Peyer's patch (tissue), 4 donors: ENCODE data around the gene RSL1D1. TPM values are rescaled to one million over a fixed set of nuclear protein-coding genes. Genes with fewer than 3 reads are reported as not detected.

Source experiments
- DNase-seq, 3 donors: peaks; one replicate each; pipeline ENCODE4 v3.0.0-alpha.2; 2017 to 2019
- H3K27ac ChIP-seq, 4 donors: fragments of 200-600 bp; sonication (generic); one replicate each; pipeline ENCODE4 v1.5.1; 2016 to 2019
- H3K27me3 ChIP-seq, 2 donors: fragments of 200-600 bp; sonication (generic); one replicate each; pipeline ENCODE4 v1.5.1; 2019
- H3K36me3 ChIP-seq, 3 donors: fragments of 200-600 bp; sonication (generic); one replicate each; pipeline ENCODE4 v1.5.1; 2016 to 2019
- H3K4me1 ChIP-seq, 4 donors: fragments of 200-600 bp; sonication (generic); one replicate each; pipeline ENCODE4 v1.5.1; 2016 to 2019
- H3K4me3 ChIP-seq, 4 donors: fragments of 200-600 bp; sonication (generic); 1 replicate in 3 of 4; 2 replicates in 1 of 4; pipeline ENCODE4 v1.5.1; 2016 to 2019; ENCODE audit warnings: mild to moderate bottlenecking in 1 of 4
- H3K9me3 ChIP-seq, 4 donors: fragments of 200-600 bp; sonication (generic); one replicate each; pipeline ENCODE4 v1.5.1; 2016 to 2019; ENCODE audit warnings: mild to moderate bottlenecking in 1 of 4
- POLR2A ChIP-seq, 2 donors: fragments of 450-650 bp; IDR thresholded peaks; one replicate each; pipeline ENCODE4 v1.5.1; 2017; ENCODE audit warnings: antibody characterized with exemption in 2 of 2, mild to moderate bottlenecking in 2 of 2, moderate library complexity in 2 of 2
- total RNA-seq, 4 donors: library from RNA; depleted of rRNA; stranded (reverse); fragments of >200 nt; gene quantifications; one replicate each; pipeline ENCODE4 v1.1.0, GENCODE V29; 2016
- TF ChIP-seq, protein P1 (sequence below), 6 experiments: fragments of 450-650 bp in 4 of 6; fragments of 200-600 bp in 2 of 6; sonication (generic) in 1 of 6; IDR thresholded peaks; one replicate each; pipeline ENCODE4 v1.5.1; 2017 to 2019; ENCODE audit warnings: antibody characterized with exemption in 6 of 6, mild to moderate bottlenecking in 3 of 6, moderate library complexity in 1 of 6

RSL1D1 gene
- total RNA-seq, 4 donors from 2014 or later, result 45.2 to 83.2 (median 54.3) TPM

DNA sequence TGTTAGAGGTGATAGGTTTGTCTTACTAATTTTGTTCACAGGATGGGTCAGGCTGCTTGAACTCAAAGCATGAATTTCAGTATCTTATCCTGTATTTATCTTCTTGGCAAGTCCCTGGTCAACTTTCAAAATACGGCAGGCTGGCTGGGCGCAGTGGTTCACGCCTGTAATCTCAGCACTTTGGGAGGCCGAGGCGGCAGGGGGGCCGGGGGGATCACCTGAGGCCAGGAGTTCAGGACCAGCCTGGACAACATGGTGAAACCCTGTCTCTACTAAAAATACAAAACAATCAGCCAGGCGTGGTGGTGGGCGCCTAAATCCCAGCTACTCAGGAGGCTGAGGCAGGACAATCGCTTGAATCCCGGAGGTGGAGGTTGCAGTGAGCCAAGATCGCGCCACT lies 25.0 kb upstream of the RSL1D1 start:
- no peaks in the 10 kb centered on the region for H3K4me1 ChIP-seq
- no peak overlapping the region for H3K4me3 ChIP-seq
- no peak for TF ChIP-seq POLR2A (IDR thresholded peaks at IDR 0.05)
- TF ChIP-seq, protein P1, sequence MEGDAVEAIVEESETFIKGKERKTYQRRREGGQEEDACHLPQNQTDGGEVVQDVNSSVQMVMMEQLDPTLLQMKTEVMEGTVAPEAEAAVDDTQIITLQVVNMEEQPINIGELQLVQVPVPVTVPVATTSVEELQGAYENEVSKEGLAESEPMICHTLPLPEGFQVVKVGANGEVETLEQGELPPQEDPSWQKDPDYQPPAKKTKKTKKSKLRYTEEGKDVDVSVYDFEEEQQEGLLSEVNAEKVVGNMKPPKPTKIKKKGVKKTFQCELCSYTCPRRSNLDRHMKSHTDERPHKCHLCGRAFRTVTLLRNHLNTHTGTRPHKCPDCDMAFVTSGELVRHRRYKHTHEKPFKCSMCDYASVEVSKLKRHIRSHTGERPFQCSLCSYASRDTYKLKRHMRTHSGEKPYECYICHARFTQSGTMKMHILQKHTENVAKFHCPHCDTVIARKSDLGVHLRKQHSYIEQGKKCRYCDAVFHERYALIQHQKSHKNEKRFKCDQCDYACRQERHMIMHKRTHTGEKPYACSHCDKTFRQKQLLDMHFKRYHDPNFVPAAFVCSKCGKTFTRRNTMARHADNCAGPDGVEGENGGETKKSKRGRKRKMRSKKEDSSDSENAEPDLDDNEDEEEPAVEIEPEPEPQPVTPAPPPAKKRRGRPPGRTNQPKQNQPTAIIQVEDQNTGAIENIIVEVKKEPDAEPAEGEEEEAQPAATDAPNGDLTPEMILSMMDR (IDR thresholded peaks at IDR 0.05), result no peak
- no peaks in the 10 kb centered on the region for H3K27me3 ChIP-seq
- DNase-seq, result no peak
- no peak overlapping the region for H3K27ac ChIP-seq
- H3K36me3 ChIP-seq, result peaks cover 0 to 89% (median 0%) of the 10 kb centered on the region in 3 donors
- H3K9me3 ChIP-seq, result no peaks in the 10 kb centered on the region

DNA sequence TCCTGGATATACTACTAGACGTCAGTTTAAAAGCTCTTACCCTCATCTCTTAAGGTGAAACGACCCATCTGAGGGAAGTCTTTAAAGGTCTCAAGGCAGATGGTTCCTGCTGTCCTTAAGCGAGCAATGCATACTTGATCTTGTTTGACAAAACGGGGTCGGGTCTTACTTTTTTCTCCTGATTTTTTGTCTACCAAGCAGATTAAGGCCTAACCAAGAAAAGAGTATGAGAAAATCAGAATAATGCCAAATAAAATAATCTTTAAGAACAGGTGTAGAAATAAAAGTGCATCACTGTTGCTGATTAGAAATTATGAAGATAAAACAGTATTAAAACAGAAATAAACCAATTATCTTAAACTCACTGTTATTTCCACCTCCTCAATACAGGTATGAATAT lies 24.4 kb upstream of the RSL1D1 start:
- H3K36me3 ChIP-seq, result peaks cover 0 to 88% (median 0%) of the 10 kb centered on the region in 3 donors
- H3K27ac ChIP-seq, result no peak overlapping the region

DNA sequence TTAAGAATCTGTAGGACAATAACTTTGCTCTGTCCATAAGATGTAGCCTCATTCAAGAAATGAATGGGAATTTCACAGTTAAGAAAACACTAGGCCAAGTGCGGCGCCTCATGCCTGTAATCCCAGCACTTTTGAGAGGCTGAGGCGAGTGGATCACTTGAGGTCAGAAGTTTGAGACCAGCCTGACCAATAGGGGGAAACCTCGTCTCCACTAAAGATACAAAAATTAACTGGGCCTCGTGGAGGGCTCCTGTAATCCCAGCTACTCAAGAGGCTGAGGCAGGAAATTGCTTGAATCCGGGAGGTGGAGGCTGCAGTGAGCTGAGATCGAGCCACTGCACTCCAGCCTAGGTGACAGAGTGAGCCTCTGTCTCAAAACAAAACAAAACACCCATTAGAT lies 19.9 kb upstream of the RSL1D1 start:
- Histone ChIP-seq H3K4me1 (no peaks in the 10 kb centered on the region), H3K27me3 (no peaks in the 10 kb centered on the region), H3K4me3 (no peak overlapping the region), H3K36me3 (peaks cover 0 to 54% (median 0%) of the 10 kb centered on the region in 3 donors), H3K27ac (no peak overlapping the region), H3K9me3 (no peaks in the 10 kb centered on the region)
- TF ChIP-seq, protein P1 (IDR thresholded peaks at IDR 0.05), result no peak
- no peak for TF ChIP-seq POLR2A (IDR thresholded peaks at IDR 0.05)
- no peak for DNase-seq

More for the DNA sequence above, 24.4 kb upstream of the RSL1D1 start:
- Histone ChIP-seq H3K9me3 (no peaks in the 10 kb centered on the region), H3K27me3 (no peaks in the 10 kb centered on the region), H3K4me3 (no peak overlapping the region), H3K4me1 (no peaks in the 10 kb centered on the region)
- no peak for DNase-seq
- TF ChIP-seq, protein P1 (IDR thresholded peaks at IDR 0.05), result no peak
- no peak for TF ChIP-seq POLR2A (IDR thresholded peaks at IDR 0.05)

DNA sequence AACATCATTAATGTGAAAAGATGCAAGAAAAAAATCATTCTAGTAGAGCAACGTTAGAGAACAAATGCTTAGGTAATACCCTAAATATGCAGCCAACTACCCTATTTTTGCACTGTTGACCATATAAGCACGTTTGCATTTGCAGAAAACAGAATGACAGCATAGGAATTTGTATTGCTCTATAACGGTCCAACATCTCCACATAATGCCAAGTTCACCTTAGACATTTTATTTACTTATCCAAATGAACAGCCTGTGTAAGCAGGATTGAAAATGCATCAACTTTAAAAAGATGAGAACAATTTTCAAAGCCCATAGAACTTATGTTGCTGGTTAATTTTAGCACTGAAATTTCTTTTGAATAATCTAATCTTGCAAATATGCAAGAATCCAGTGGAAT lies 19.1 kb upstream of the RSL1D1 start:
- Histone ChIP-seq H3K36me3 (peaks cover 0 to 46% (median 0%) of the 10 kb centered on the region in 3 donors), H3K4me1 (no peaks in the 10 kb centered on the region), H3K4me3 (no peak overlapping the region), H3K27ac (no peak overlapping the region), H3K27me3 (no peaks in the 10 kb centered on the region), H3K9me3 (no peaks in the 10 kb centered on the region)
- DNase-seq, result no peak
- no peak for TF ChIP-seq POLR2A (IDR thresholded peaks at IDR 0.05)
- TF ChIP-seq, protein P1 (IDR thresholded peaks at IDR 0.05), result no peak

DNA sequence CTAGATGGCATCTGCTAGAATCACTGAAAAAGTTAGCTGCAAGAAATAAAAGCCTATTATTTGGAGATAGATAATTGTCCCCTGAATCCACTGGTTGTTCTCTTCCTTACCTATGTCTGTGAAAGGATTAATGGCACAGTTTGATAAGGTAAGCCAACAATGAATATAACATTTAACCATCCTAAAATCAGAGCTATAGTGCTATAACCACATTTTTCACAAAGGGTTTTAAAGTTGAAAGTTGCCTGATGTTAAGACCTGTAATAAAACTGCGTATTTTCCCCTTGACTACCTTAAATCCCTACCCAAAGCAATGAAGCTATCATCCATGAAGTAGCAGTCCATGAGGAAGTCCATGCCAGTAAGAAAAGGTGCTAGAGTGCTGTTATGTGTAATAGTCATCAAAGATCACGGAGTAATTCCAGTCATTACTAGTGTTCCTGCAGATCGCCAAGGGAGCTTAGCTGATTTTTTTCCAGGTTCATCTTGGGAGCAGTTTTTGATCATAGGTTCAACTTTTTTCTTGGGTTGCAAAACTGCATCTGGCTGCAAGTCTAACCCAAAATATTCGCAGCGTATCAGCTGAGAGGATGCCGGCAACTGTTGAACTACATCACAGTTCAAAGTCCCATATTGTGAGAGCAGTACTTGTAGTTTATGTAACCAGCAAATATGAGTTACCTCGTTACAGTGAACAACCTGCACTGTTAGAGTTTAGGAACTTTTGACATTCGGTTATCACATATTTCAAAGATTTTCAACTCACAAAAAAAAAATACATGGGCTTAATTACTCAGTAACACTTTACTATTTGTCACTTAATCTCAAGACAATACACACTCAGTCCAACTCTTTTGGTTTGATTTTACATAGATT lies 18.2 kb upstream of the RSL1D1 start:
- H3K9me3 ChIP-seq, result no peaks in the 10 kb centered on the region
- H3K36me3 ChIP-seq, result peaks cover 0 to 38% (median 0%) of the 10 kb centered on the region in 3 donors
- no peak overlapping the region for H3K4me3 ChIP-seq
- no peak overlapping the region for H3K27ac ChIP-seq
- no peaks in the 10 kb centered on the region for H3K4me1 ChIP-seq
- TF ChIP-seq POLR2A (IDR thresholded peaks at IDR 0.05), result no peak
- TF ChIP-seq, protein P1 (IDR thresholded peaks at IDR 0.05), result no peak
- H3K27me3 ChIP-seq, result no peaks in the 10 kb centered on the region
- no peak for DNase-seq
